BLaER1 (cell line): ENCODE measurements around the gene PLCB4.
A peak's percentile ranks its signal among the peaks of the same experiment; 100 is the strongest.

Source experiments
- H3K27ac ChIP-seq: shearing (Covaris generic); formaldehyde crosslinking; 2 replicates; pipeline ENCODE4 v1.8.1; 2022
- H3K27me3 ChIP-seq: shearing (Covaris generic); formaldehyde crosslinking; 2 replicates; pipeline ENCODE4 v1.8.1; 2022
- H3K36me3 ChIP-seq: shearing (Covaris generic); formaldehyde crosslinking; 2 replicates; pipeline ENCODE4 v1.8.1; 2022
- H3K4me1 ChIP-seq: shearing (Covaris generic); formaldehyde crosslinking; 2 replicates; pipeline ENCODE4 v1.8.1; 2022
- H3K4me2 ChIP-seq: shearing (Covaris generic); formaldehyde crosslinking; 2 replicates; pipeline ENCODE4 v1.8.1; 2022
- H3K4me3 ChIP-seq: shearing (Covaris generic); formaldehyde crosslinking; 2 replicates; pipeline ENCODE4 v1.8.1; 2022
- H3K9ac ChIP-seq: shearing (Covaris generic); formaldehyde crosslinking; 2 replicates; pipeline ENCODE4 v1.8.1; 2022
- H3K9me3 ChIP-seq: shearing (Covaris generic); formaldehyde crosslinking; 2 replicates; pipeline ENCODE4 v1.8.1; 2022
- H4K20me1 ChIP-seq: shearing (Covaris generic); formaldehyde crosslinking; 2 replicates; pipeline ENCODE4 v1.8.1; 2022
- Cebpa-rat ChIP-seq: shearing (Covaris generic); IDR thresholded peaks from 2 replicates; pipeline ENCODE4 v1.8.1; 2022

The PLCB4 gene

GRCh38 chr20:9220874-9221547 lies 152.1 kb downstream of the PLCB4 start:
- H3K4me1 ChIP-seq: peaks cover 61% of the 10 kb centered on the region
- H3K36me3 ChIP-seq: no peaks in the 10 kb centered on the region
- no peak overlapping the region for H3K9ac ChIP-seq
- H3K4me2 ChIP-seq: peak overlapping the region; percentile 76
- TF ChIP-seq Cebpa-rat: no peak
- no peaks in the 10 kb centered on the region for H4K20me1 ChIP-seq
- no peaks in the 10 kb centered on the region for H3K27me3 ChIP-seq
- no peaks in the 10 kb centered on the region for H3K9me3 ChIP-seq
- H3K27ac ChIP-seq: peak overlapping the region; percentile 53
- H3K4me3 ChIP-seq: no peak overlapping the region

GRCh38 chr20:9223296-9223695 lies 154.4 kb downstream of the PLCB4 start:
- TF ChIP-seq Cebpa-rat: no peak
- no peaks in the 10 kb centered on the region for H3K27me3 ChIP-seq
- H3K9ac ChIP-seq: no peak overlapping the region
- H3K4me1 ChIP-seq: peaks cover 51% of the 10 kb centered on the region
- no peak overlapping the region for H3K27ac ChIP-seq
- H3K4me2 ChIP-seq: peak overlapping the region; percentile 25
- H3K36me3 ChIP-seq: no peaks in the 10 kb centered on the region
- no peak overlapping the region for H3K4me3 ChIP-seq
- H4K20me1 ChIP-seq: no peaks in the 10 kb centered on the region
- H3K9me3 ChIP-seq: no peaks in the 10 kb centered on the region

- Histone ChIP-seq H3K9me3 (no peaks in the 10 kb centered on the region), H3K4me1 (peaks cover 25% of the 10 kb centered on the region), H3K4me2 (peak overlapping the region; percentile 21; the same call in 1 of the 2 replicates), H3K36me3 (no peaks in the 10 kb centered on the region), H3K4me3 (no peak overlapping the region), H3K9ac (no peak overlapping the region), H3K27me3 (no peaks in the 10 kb centered on the region), H4K20me1 (no peaks in the 10 kb centered on the region), H3K27ac (no peak overlapping the region)
- no peak for TF ChIP-seq Cebpa-rat
These were observed 157.0 kb downstream of the PLCB4 start for GRCh38 chr20:9225879-9226278.

GRCh38 chr20:9227896-9228615 lies 159.2 kb downstream of the PLCB4 start:
- no peak for TF ChIP-seq Cebpa-rat
- no peaks in the 10 kb centered on the region for H3K27me3 ChIP-seq
- no peak overlapping the region for H3K27ac ChIP-seq
- no peaks in the 10 kb centered on the region for H3K36me3 ChIP-seq
- H3K4me1 ChIP-seq: peaks cover 17% of the 10 kb centered on the region
- H3K9me3 ChIP-seq: no peaks in the 10 kb centered on the region
- H3K4me3 ChIP-seq: no peak overlapping the region
- H3K4me2 ChIP-seq: no peak overlapping the region
- H3K9ac ChIP-seq: no peak overlapping the region
- H4K20me1 ChIP-seq: no peaks in the 10 kb centered on the region

GRCh38 chr20:9228774-9229450 lies 160.0 kb downstream of the PLCB4 start:
- Histone ChIP-seq H3K4me2 (no peak overlapping the region), H3K9ac (no peak overlapping the region), H3K4me1 (peaks cover 10% of the 10 kb centered on the region), H3K36me3 (no peaks in the 10 kb centered on the region), H3K9me3 (no peaks in the 10 kb centered on the region), H4K20me1 (no peaks in the 10 kb centered on the region), H3K4me3 (no peak overlapping the region), H3K27me3 (no peaks in the 10 kb centered on the region), H3K27ac (no peak overlapping the region)
- TF ChIP-seq Cebpa-rat: no peak

- Histone ChIP-seq H3K4me1 (peaks cover 9% of the 10 kb centered on the region), H3K36me3 (no peaks in the 10 kb centered on the region), H3K9ac (no peak overlapping the region), H3K27me3 (no peaks in the 10 kb centered on the region), H3K4me3 (no peak overlapping the region), H3K9me3 (no peaks in the 10 kb centered on the region), H3K27ac (no peak overlapping the region), H3K4me2 (no peak overlapping the region), H4K20me1 (no peaks in the 10 kb centered on the region)
- TF ChIP-seq Cebpa-rat: no peak
These were observed 161.5 kb downstream of the PLCB4 start for GRCh38 chr20:9230406-9230805.

- no peak for TF ChIP-seq Cebpa-rat
- no peak overlapping the region for H3K27ac ChIP-seq
- H3K4me1 ChIP-seq: no peaks in the 10 kb centered on the region
- H3K9me3 ChIP-seq: no peaks in the 10 kb centered on the region
- H3K27me3 ChIP-seq: no peaks in the 10 kb centered on the region
- no peaks in the 10 kb centered on the region for H3K36me3 ChIP-seq
- no peaks in the 10 kb centered on the region for H4K20me1 ChIP-seq
- H3K4me2 ChIP-seq: no peak overlapping the region
- no peak overlapping the region for H3K9ac ChIP-seq
- H3K4me3 ChIP-seq: no peak overlapping the region
These were observed 164.9 kb downstream of the PLCB4 start for GRCh38 chr20:9233804-9234203.

- TF ChIP-seq Cebpa-rat: no peak
- no peak overlapping the region for H3K27ac ChIP-seq
- no peaks in the 10 kb centered on the region for H3K9me3 ChIP-seq
- H3K4me3 ChIP-seq: no peak overlapping the region
- no peaks in the 10 kb centered on the region for H4K20me1 ChIP-seq
- H3K36me3 ChIP-seq: no peaks in the 10 kb centered on the region
- H3K9ac ChIP-seq: no peak overlapping the region
- peaks cover 1% of the 10 kb centered on the region; the same call in 1 of the 2 replicates for H3K4me1 ChIP-seq
- H3K27me3 ChIP-seq: no peaks in the 10 kb centered on the region
- H3K4me2 ChIP-seq: no peak overlapping the region
These were observed 166.6 kb downstream of the PLCB4 start for GRCh38 chr20:9235518-9235917.

GRCh38 chr20:9236458-9236857 lies 167.6 kb downstream of the PLCB4 start:
- Histone ChIP-seq H3K9me3 (no peaks in the 10 kb centered on the region), H4K20me1 (no peaks in the 10 kb centered on the region), H3K4me3 (no peak overlapping the region), H3K27me3 (no peaks in the 10 kb centered on the region), H3K4me1 (peaks cover 11% of the 10 kb centered on the region), H3K4me2 (no peak overlapping the region), H3K9ac (no peak overlapping the region), H3K27ac (no peak overlapping the region), H3K36me3 (no peaks in the 10 kb centered on the region)
- no peak for TF ChIP-seq Cebpa-rat

GRCh38 chr20:9241232-9241692 lies 172.4 kb downstream of the PLCB4 start:
- TF ChIP-seq Cebpa-rat: no peak
- Histone ChIP-seq H4K20me1 (no peaks in the 10 kb centered on the region), H3K9me3 (no peaks in the 10 kb centered on the region), H3K4me1 (peaks cover 20% of the 10 kb centered on the region), H3K4me3 (no peak overlapping the region), H3K27me3 (no peaks in the 10 kb centered on the region), H3K9ac (no peak overlapping the region), H3K4me2 (peak overlapping the region; percentile 58), H3K36me3 (no peaks in the 10 kb centered on the region), H3K27ac (no peak overlapping the region)
